IMR-90 (cell line): ENCODE measurements around the gene OVOL1. TPM values are rescaled to one million over a fixed set of nuclear protein-coding genes. Genes with fewer than 3 reads are reported as not detected.

Experiments used
- CTCF ChIP-seq: conservative IDR thresholded peaks from 2 replicates; pipeline ENCODE4 v1.5.1; 2012; ENCODE audit warnings: mild to moderate bottlenecking, low read depth, low read length, improper control_type of control experiment
- FOS ChIP-seq: fragments of 150-350 bp; IDR thresholded peaks from 2 replicates; pipeline ENCODE4 v1.6.1; 2016; ENCODE audit warnings: low read depth, low read length
- polyA plus RNA-seq, 3 experiments: library from polyadenylated mRNA; depleted of rRNA; stranded (reverse); fragments of >200 nt; gene quantifications; 2 replicates each; pipeline ENCODE4 v1.2.3, GENCODE V29; 2012; ENCODE audit warnings: low replicate concordance in 1 of 3
- total RNA-seq: library from RNA; depleted of rRNA; stranded (reverse); fragments of >200 nt; gene quantifications from 2 replicates; pipeline ENCODE4 v1.2.3, GENCODE V29; 2012

The OVOL1 gene
- total and polyA plus RNA-seq, 2 of the 4 experiments (the other 2 are of a cell fraction), result not detected

GRCh38 chr11:65780770-65781151 is 6.1 kb upstream of the OVOL1 start, which contains the start of gene AP5B1 (continued):
- peak; percentile 29 for TF ChIP-seq CTCF
- no peak for TF ChIP-seq FOS
